NB4 (cell line): ENCODE measurements around the gene TOE1.

Experiments used
- DNase-seq: peaks from one replicate; pipeline ENCODE4 v3.0.0; 2010; ENCODE audit warnings: low read depth
- H3K4me3 ChIP-seq: one replicate; pipeline ENCODE4 v1.5.1; 2011; ENCODE audit warnings: mild to moderate bottlenecking, low read depth, low read length, moderate library complexity
- MAX ChIP-seq: IDR thresholded peaks from 2 replicates; pipeline ENCODE4 v1.6.1; 2011; ENCODE audit warnings: low read depth, low read length
- MYC ChIP-seq: IDR thresholded peaks from 2 replicates; pipeline ENCODE4 v1.6.1; 2011; ENCODE audit warnings: low read depth, low read length
- POLR2A ChIP-seq: IDR thresholded peaks from 2 replicates; pipeline ENCODE4 v1.6.1; 2011; ENCODE audit warnings: mild to moderate bottlenecking; ENCODE audit not compliant: insufficient read length; ENCODE audit errors: extremely low read depth
- TF ChIP-seq, protein P1 (sequence below): IDR thresholded peaks from one replicate; pipeline ENCODE4 v1.5.1; 2012; ENCODE audit warnings: low read depth, low read length

The TOE1 gene

DNA sequence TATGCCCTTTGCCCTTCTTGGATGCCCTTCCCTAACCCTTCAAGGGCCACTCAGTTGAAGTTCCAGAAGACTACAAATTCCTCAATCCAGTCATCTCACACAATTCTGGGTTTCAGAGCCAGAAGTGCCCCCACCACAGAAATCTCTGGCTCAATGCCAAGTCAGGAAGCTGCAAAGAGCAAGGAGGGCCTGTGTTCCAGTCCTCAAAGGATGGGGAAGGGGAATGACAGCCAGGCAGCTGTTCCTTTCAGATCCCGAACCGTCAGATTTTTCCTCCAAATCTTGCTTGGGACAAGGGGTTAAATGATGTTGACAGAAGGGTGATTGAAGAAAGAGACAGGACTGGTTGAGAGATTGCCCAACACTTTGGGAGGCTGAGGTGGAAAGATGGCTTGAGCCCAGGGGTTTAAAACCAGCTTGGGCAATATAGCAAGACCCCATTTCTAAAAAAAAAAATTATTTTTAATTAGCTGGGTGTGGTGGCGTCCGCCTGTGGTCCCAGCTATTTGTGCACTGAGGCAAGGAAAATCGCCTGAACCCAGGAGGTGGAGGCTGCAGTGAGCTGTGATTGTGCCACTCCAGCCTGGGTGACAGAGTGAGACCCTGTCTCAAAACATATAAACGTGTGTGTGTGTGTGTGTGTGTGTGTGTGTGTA lies 14.0 kb upstream of the TOE1 start:
- H3K4me3 ChIP-seq = peak overlapping the region; percentile 84
- no peak for DNase-seq
- TF ChIP-seq MYC = no peak
- no peak for TF ChIP-seq MAX
- TF ChIP-seq, protein P1, sequence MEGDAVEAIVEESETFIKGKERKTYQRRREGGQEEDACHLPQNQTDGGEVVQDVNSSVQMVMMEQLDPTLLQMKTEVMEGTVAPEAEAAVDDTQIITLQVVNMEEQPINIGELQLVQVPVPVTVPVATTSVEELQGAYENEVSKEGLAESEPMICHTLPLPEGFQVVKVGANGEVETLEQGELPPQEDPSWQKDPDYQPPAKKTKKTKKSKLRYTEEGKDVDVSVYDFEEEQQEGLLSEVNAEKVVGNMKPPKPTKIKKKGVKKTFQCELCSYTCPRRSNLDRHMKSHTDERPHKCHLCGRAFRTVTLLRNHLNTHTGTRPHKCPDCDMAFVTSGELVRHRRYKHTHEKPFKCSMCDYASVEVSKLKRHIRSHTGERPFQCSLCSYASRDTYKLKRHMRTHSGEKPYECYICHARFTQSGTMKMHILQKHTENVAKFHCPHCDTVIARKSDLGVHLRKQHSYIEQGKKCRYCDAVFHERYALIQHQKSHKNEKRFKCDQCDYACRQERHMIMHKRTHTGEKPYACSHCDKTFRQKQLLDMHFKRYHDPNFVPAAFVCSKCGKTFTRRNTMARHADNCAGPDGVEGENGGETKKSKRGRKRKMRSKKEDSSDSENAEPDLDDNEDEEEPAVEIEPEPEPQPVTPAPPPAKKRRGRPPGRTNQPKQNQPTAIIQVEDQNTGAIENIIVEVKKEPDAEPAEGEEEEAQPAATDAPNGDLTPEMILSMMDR = no peak
- no peak for TF ChIP-seq POLR2A

DNA sequence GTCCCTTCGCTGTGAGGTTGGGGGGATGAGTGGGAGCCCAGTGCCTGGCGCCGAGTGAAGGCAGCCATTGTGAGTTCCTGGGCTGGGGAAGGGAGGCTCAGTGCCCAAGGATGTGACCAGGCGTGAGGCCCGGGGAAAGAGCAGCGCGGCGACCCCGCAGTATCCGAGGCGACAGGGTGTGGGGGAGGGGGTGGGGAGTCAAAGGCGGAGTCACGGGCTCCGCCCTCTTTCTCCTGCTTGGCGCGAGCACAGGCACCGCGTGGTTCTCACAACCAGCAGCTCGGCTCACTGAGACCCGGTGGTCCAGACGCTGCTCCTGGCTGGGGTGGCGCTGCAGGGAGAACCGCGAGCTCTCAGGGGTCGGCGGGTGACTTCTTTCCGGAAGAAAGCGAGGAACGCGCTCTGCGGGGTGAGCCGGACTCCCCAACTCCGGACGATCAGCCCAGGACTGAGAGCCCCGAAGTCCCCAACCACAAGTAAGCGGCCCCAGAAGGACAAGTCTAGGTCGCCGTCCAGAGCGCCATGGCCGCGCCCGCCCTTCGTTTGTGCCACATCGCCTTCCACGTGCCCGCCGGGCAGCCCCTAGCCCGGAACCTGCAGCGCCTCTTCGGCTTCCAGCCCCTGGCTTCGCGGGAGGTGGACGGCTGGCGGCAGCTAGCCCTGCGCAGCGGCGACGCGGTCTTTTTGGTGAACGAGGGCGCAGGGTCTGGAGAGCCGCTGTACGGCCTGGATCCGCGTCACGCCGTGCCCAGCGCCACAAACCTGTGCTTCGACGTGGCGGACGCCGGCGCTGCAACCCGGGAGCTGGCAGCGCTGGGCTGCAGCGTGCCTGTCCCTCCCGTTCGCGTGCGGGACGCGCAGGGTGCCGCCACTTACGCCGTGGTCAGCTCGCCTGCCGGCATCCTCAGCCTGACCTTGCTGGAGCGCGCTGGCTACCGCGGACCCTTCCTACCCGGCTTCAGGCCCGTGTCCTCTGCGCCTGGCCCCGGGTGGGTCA lies 13.0 kb upstream of the TOE1 start, which contains the start of gene HPDL:
HPDL (plus strand) TSS at position 269 of the 997 bp plus-strand sequence; CDS start at position 523, 254 bp downstream.
- TF ChIP-seq MAX (peak; percentile 94), MYC (peak; percentile 99), POLR2A (peak; percentile 96)
- TF ChIP-seq, protein P1 = no peak
- peak within 1 kb of the TSS; percentile 84 for H3K4me3 ChIP-seq
- DNase-seq = peak; percentile 92

DNA sequence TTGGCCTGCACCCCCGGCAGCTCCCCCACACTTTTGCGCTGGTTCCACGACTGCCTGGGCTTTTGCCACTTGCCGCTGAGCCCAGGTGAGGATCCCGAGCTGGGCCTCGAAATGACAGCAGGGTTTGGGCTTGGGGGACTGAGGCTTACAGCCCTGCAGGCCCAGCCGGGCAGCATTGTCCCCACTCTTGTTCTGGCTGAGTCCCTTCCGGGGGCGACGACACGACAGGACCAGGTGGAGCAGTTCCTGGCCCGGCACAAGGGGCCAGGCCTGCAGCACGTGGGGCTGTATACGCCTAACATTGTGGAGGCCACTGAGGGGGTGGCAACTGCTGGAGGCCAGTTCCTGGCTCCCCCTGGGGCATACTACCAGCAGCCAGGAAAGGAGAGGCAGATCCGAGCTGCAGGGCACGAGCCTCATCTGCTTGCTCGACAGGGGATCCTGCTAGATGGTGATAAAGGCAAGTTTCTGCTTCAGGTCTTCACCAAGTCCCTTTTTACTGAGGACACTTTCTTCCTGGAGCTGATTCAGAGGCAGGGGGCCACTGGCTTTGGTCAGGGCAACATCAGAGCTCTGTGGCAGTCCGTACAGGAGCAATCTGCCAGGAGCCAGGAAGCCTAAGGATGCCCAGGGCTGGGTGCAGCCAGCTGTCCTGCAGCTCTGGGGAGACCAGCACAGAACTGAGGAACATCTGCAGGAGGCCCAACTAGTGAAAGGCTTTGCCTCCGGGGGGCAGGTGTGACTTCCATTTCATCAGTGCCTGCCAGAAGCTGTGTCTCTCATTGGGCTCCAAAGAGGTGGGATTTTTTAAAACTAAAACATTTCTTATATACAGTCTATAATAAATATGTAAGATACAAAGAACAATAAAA lies 12.1 kb upstream of the TOE1 start:
- peak; percentile 74 for DNase-seq
- peak; percentile 94 for TF ChIP-seq MAX
- TF ChIP-seq, protein P1 = no peak
- peak; percentile 90 for TF ChIP-seq MYC
- TF ChIP-seq POLR2A = peak; percentile 33
- peak overlapping the region; percentile 84 for H3K4me3 ChIP-seq

DNA sequence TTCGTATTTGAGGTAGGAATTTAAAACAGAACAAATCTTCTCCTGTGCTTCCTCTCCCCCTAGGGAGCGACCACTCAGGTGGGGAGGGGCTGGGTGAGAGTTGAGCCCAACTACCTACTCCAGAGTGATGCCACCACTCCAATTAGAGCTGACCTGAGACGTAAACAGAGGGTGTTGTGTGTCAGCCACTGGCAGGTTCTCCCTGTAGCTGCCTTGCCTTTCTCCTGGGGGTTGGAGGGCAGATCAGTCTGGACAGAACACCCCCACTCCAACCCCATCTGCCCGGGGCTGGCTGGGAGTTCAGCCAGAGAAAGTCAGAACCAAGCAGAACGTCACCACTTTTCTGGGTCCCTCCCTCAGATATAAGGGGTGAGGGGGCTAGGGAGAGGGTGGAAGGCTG lies 11.3 kb upstream of the TOE1 start:
- no peak for TF ChIP-seq MAX
- TF ChIP-seq POLR2A = peak; percentile 5
- no peak for TF ChIP-seq MYC
- peak overlapping the region; percentile 84 for H3K4me3 ChIP-seq
- no peak for DNase-seq

- TF ChIP-seq, protein P1 = no peak
- TF ChIP-seq POLR2A (no peak), MAX (no peak), MYC (no peak)
- peak overlapping the region; percentile 84 for H3K4me3 ChIP-seq
- DNase-seq = no peak
Observed at GRCh38 chr1:45329445-45329844, 10.5 kb upstream of the TOE1 start.
